HG03378 (cell line): ENCODE results near the gene TNRC18.

Source experiments
- ATAC-seq: cut with Tn5 transposase; IDR thresholded peaks from one replicate; pipeline ENCODE4 v1.9.1; 2021; ENCODE audit warnings: mild to moderate bottlenecking, moderate library complexity; ENCODE audit not compliant: unreplicated experiment

Gene TNRC18

DNA sequence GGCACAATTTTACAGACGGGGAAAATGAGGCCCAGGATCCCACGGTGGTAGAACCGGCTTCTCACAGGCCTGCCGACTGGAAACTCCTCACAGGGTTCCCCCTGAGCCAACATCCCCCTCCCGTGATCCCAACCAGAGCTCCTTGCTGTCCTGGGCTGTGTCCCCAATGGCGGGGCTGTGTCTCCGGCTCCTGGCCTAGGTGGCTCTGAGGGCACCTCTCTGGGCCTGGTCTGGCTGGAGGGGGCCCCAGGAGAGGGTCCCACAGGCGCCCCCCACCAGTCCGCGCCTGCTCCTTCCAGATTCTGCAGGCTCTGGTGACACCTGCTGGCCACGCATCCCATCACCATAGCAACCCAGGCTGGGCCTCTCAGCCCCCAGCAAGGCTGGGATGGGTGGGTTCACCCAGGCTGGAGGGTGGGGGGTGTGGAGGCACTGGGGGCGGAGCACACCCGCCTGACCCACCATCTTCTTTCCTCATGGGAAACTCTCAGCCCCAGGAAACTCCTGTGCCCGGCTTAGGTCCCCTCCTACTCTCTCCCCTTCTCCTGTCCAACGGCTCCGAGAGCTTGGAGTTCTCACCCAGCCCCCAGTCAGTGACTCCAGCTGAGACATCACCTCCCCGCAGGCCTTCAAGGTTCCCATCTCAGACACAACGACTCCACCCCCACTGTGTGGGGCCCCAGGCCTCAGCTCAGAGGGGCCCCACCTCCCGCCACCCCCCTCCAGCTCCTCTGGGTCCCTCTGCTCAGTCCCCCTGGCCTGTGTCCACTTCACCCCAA is 27.1 kb upstream of the TNRC18 start:
- no peak for ATAC-seq

DNA sequence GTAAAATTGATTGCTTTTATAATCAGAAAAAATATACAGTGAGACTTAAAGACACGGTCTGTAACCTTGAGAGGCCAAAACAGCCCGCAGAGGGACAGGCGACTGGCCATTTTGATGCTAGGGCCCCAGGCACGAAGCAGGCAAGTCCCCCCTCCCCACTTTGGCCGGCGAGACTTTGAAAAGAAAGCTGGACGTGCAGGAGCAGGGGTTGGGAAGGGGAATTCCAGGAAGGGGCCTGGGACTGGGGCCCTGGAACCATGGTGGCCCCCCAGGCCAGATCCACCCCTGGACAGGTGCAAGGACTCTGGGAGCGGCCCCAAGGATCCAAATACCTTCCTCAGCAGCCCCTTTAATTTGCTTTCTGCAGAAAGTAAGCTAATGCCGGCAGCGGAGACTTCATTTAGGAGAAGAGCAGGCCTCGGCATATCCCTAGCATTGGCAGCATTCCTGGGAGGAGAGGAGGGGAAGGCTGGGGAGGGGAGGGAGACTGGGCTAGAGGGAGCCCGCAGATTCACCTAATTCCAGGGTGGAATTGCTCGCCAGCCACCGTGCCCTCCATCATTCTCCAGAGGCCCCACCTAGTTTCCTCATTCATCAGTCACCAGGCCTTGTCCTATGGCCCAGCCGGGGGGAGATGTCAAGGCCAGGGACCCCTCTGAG is 24.9 kb upstream of the TNRC18 start:
- ATAC-seq = no peak

GRCh38 chr7:5445981-5446594 is 22.5 kb upstream of the TNRC18 start:
- ATAC-seq = no peak

DNA sequence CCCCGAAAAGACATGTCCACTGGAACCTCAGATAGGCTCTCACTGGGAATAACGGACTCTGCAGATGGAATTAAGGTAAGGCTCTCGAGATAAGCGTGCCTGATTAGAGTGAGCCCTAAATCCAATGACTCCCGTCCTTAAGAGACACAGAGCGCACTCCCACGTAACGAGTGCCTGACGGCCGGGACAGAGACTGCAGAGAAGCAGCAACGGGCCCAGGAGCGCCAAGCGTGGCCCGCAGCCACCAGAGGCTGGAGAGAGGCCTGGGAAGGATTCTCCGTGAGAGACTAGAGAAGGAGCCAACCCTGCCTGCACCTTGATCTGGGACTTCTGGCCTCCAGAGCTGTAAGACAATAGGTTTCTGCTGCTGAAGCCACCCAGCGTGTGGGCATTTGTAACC is 20.0 kb upstream of the TNRC18 start:
- no peak for ATAC-seq

DNA sequence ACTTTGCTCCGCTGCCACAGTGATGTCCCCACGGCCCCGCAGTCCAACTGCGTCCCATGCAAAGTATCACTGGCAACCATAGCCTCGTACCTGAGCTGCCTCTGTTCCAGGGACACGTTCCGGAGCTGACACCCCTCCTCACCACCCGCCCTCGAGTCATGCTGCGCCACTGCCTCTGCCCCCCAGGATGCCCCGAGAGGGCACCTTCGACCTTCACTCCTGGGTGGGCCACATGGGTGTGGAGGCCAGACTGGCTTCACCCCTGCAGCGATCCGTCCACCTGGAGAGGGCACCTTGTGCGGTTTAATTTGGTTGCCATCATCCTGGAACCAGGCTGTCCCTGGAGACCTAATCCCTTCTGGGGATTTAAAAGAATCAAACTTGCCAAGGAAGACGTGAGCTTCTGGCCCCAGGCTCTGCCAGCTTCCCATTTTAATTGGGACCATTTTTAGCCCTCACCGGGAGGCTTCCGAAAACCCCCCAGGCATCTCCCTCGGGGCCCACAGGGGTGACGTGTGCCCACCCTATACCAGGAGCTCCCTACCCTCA is 19.2 kb upstream of the TNRC18 start:
- no peak for ATAC-seq

GRCh38 chr7:5441840-5442503 is 18.3 kb upstream of the TNRC18 start:
- no peak for ATAC-seq

DNA sequence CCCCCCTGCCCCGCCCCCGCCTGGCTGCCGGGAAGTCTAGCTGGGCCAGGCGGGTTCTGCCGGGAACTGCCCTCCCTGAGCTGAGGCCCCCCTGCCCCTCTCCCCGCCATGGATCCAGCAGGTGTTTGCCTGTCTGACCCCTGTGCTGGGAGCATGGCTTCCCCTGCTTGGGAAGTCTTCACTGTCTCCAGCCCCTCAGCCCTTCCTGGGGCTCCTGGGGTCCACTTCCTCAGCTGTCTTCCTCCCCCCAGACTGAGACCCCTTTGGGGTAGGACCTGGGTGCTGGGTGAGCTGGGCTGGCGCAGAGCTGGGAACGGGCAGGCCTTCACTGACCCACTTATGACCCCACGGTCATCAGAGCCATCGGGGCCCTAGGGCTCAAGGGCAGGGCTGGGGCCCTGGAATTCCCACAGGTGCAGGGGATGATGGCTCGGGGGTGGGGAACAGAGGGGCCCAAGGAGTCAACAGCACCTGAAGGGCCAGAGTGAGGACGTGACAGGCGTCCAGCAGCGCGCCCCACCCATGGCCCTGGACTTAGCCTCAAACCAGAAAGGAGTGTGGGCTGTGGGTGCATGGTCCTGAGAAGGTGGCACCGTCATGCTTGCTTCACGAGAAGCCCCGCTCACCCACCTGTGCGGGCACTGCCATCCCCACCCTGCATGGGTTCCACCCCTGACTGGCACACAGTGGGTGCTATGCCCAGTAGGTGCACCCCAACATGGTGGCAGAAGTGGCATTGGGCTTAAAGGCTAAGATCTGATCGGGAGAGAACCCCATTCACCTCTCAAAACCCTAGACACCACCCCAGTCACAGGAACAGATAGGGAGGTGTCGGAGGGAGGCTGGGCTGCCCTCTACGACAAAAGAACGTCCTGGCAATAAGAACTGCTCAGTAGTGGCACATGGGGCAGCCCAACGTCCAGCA is 16.2 kb upstream of the TNRC18 start:
- ATAC-seq = no peak

- ATAC-seq = no peak
Observed at GRCh38 chr7:5439209-5439571, 15.6 kb upstream of the TNRC18 start.

- ATAC-seq = no peak
Observed at GRCh38 chr7:5437987-5438386, 14.4 kb upstream of the TNRC18 start.

- no peak for ATAC-seq
Observed at GRCh38 chr7:5437348-5437892, 13.8 kb upstream of the TNRC18 start.

- ATAC-seq = no peak
Observed at GRCh38 chr7:5436003-5436678, 12.5 kb upstream of the TNRC18 start.

DNA sequence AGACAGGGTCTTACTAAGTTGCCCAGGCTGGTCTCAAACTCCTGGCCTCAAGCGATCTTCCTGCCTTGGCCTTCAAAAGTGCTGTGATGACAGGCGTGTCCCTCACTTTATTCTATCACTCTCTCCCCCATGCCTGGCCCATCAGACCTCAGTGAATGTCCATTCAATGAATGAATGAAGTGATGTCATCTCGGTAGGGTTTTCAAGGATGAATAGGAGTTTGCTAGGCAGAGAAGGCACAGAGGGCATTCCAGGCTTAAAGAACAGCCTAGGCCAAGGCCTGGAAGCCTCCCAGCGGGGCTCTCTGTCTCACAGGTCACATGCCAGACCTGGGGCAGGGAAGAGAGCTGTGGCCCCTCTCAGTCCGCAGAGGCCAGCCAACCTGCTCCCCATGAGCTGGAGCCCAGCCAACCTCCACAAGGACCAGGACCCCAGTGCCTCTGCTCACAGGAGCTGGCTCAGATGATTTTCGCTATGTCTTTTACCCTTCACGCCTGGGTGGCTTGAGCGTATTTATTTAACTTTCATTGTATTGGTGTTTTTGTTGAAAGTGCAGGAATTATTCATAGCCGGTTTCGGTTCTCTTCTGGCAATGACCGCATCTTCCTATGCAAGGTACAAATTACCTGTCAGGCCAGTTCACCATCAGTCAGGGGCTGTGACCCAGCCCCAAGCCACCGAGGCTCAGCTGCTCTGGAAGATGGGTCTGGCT is 11.8 kb upstream of the TNRC18 start:
- ATAC-seq = no peak

- ATAC-seq = no peak
Observed at GRCh38 chr7:5433181-5433580, 9.5 kb upstream of the TNRC18 start.

DNA sequence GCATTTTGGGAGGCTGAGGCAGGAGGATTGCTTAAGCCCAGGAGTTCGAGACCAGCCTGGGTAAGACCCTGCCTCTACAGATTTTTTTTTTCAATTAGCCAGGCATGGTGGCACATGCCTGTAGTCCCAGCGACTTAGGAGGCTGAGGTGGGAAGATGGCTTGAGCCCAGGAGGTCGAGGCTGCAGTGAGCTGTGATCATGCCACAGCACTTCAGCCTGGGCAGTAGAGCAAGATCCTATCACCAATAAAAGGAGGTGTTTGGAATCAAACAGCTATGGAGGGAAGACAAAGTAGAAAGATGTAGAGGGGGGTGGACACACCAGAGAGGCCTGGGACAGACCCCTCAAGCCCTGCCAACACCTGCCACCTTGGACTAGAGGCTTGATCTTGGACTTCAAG is 9.1 kb upstream of the TNRC18 start:
- ATAC-seq = no peak

DNA sequence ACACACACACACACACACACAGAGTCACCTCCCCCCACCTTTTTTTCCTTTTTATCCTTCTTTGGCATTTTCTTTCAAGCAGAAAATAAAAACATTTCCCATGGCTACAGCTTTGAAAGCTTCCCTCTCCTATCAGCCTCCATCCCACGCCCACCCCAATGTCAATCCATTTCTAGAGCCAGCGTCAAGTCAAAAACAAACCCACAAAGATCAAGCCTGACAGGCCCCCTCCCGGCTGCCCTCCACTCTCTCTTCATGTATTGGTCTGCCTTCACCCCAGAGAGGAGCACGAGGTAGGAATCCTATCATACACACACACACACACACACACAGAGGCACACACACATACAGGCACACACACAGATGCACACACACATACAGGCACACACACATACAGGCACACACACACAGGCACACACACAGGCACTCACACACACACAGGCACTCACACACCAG is 8.0 kb upstream of the TNRC18 start:
- no peak for ATAC-seq

DNA sequence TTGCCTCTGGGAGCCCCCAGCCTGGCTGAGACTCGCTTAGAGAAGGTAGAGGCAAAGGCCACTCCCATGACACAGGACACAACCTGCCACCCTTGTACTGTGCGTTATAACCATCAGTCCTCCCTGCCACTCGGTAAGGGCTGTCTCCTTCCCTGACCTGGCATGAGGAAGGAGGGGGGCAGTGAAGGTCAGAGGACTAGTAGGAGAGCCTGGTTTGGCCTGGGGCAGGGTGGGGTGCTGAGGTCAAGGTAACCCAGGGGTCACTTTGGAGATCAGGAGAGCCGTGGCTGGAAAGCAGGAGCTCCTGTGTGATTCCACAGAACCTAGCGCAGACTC is 6.9 kb upstream of the TNRC18 start:
- ATAC-seq = no peak

DNA sequence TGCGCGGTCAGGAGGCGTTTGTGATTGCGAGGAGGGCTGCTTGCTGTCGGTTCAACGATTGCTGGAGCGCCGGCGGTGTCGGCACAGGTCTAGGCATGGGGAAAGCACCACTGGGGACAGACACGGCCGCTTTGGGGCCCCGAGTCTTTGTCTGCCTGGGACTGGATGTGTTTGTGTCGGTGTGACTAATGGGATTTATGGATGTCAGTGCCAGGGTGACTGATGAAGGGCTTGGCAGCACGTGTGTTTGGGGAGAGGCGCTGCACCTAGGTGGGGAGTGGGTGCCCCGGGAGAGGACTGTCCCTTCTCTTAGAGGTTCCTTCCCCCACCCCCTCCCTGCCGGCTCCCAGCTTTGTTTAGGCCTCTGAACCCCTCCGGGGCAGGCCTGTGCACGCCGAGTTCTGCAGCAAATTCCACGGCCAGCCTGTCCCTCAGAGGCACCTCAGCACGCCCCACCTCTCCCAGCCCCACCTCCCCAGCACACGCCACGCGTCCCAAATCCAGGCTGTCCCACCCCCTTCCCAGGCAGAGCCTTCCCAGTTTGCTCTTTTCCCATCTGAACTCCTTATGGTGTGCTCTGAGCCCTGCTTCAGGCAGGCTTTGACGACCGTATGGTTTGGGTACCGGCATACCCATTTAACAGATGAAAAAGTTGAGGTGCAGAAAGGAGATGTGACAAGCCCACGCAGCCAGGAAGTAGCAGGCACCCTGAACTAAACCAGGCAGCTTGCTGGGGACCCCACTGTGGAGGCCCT is 6.4 kb upstream of the TNRC18 start:
- ATAC-seq = no peak

DNA sequence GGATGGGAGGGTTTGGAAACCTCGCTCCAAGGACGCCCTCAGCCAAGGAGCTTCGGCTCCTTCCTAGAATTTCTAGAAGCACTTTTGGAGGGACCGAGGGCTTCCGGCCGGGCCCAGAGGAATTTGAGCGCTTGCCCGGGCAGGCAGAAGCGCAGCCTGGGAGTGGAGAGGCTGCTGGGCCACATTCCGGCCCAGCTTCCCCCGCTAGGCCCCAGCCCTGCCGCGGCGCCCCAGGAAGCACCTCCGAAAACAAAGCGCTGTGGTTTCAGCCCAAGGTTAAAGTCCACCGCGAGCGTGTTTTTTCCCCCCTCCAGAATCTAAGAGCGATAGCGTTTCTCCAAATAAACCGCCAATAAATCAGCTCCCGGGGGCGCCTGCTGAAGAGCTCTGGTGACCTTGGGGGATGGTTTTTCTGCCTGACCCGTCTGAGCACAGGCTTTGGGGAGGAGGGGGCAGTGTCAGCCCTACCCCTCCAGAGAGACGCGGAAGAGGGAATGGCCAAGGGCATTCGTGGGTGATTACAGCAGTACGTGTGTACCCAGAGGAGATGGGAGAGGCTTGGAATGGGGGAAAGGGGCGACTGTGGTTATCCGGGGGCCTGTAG is 5.7 kb upstream of the TNRC18 start:
- ATAC-seq = no peak
